ENCODE results near the gene CH25H. TPM values are rescaled to one million over a fixed set of nuclear protein-coding genes. Genes with fewer than 3 reads are reported as not detected.

Gene CH25H
- total and polyA plus RNA-seq, 10 of the 15 experiments (the other 5 are each of a cell fraction or from before 2014, with no cell fraction given) = not detected

DNA sequence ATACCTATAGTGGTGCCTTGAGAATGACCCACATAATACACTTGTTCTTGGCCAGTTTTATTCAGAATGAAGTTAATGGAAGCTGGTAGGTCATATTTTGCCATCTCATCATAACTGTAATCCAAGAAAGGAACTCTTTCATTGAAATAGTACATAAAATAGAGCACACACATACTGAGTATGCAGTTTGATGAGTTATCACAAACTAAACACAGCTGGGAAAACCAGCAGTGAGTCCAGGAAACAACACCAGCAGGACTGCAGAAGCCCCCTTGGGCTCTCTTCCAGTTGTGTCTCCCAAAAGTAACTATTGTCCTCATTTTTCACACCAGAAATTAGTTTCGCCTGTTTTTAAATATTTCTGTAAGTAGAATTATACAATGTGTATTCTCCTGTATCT is 19.8 kb upstream of the CH25H start:
- ChIA-PET RAD21 (ENCODE audit: unreplicated experiment) (interaction anchor here (1.5 kb wide), 1 partner anchor 9 kb away, joined by 3 read pairs; no protein-coding TSS in a partner anchor), CTCF (interaction anchor here (1.0 kb wide), 1 partner anchor 10 kb away, joined by 3 read pairs; no protein-coding TSS in a partner anchor), SMC1A (ENCODE audit: uncharacterized antibody, unreplicated experiment) (no interaction called here), POLR2A (no interaction called here)
- Histone ChIP-seq H3K4me1 (ENCODE audit: control insufficient read depth, insufficient read depth, low read length) (no peaks in the 10 kb centered on the region), H3K4me2 (ENCODE audit: control insufficient read depth, insufficient read depth) (no peak overlapping the region), H3K4me3 (no peak overlapping the region), H4K20me1 (ENCODE audit: control insufficient read depth, insufficient read depth) (no peaks in the 10 kb centered on the region), H3K27ac (ENCODE audit: control insufficient read depth, insufficient read depth) (no peak overlapping the region), H3K9ac (ENCODE audit: control insufficient read depth, insufficient read depth, low read length) (no peak overlapping the region), H3K36me3 (ENCODE audit: control insufficient read depth in 2 of 2, insufficient read depth in 2 of 2, low read length in 1 of 2) (peaks cover 0 to 2% of the 10 kb centered on the region in 2 experiments; a peak in 3 of 4 replicates), H2AFZ (ENCODE audit: control insufficient read depth, low read depth, low read length) (no peak overlapping the region), H3K27me3 (replicated peaks in 1 of 2; ENCODE audit: control insufficient read depth in 2 of 2, insufficient read depth in 2 of 2, low read length in 1 of 2) (no peaks in the 10 kb centered on the region), H3K9me3 (replicated peaks; ENCODE audit: control insufficient read depth, insufficient read depth, low read length) (no peaks in the 10 kb centered on the region; the same call in 2 of the 3 replicates), H3K79me2 (ENCODE audit: control insufficient read depth, insufficient read depth, low read length) (no peaks in the 10 kb centered on the region)
- TF ChIP-seq, protein P1, sequence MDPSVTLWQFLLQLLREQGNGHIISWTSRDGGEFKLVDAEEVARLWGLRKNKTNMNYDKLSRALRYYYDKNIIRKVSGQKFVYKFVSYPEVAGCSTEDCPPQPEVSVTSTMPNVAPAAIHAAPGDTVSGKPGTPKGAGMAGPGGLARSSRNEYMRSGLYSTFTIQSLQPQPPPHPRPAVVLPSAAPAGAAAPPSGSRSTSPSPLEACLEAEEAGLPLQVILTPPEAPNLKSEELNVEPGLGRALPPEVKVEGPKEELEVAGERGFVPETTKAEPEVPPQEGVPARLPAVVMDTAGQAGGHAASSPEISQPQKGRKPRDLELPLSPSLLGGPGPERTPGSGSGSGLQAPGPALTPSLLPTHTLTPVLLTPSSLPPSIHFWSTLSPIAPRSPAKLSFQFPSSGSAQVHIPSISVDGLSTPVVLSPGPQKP (IDR thresholded peaks at IDR 0.05; ENCODE audit: low read depth, low read length) = no peak
- TF ChIP-seq, protein P2, sequence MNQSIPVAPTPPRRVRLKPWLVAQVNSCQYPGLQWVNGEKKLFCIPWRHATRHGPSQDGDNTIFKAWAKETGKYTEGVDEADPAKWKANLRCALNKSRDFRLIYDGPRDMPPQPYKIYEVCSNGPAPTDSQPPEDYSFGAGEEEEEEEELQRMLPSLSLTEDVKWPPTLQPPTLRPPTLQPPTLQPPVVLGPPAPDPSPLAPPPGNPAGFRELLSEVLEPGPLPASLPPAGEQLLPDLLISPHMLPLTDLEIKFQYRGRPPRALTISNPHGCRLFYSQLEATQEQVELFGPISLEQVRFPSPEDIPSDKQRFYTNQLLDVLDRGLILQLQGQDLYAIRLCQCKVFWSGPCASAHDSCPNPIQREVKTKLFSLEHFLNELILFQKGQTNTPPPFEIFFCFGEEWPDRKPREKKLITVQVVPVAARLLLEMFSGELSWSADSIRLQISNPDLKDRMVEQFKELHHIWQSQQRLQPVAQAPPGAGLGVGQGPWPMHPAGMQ (IDR thresholded peaks at IDR 0.05; ENCODE audit: borderline replicate concordance) = no peak
- TF ChIP-seq STAT3 (IDR thresholded peaks at IDR 0.05; ENCODE audit: low read depth, low read length) (no peak), CHD4 (IDR thresholded peaks at IDR 0.05) (no peak), EGR1 (IDR thresholded peaks at IDR 0.05; ENCODE audit: borderline replicate concordance in 1 of 2, low read depth in 2 of 2, low read length in 2 of 2) (no peak), ESRRA (IDR thresholded peaks at IDR 0.05; ENCODE audit: low read length) (no peak)
- ATAC-seq (no peak), FAIRE-seq (no peak), DNase-seq (ENCODE audit: low read depth, low spot score) (no peak)
- intact Hi-C loops (cut with micrococcal nuclease; ENCODE audit: unreplicated experiment) = no loop called here
- in situ Hi-C loops (cut with MboI) = no loop called here
- 95% methylated on average over 1 of the region's 1 CpG for WGBS (ENCODE audit: insufficient coverage, insufficient replicate concordance, low lambda C conversion rate, missing lambda C conversion rate)
- BruUV-seq (replicated peaks) = no TSS peak
